ENCODE measurements around the gene GPC1.

DNA sequence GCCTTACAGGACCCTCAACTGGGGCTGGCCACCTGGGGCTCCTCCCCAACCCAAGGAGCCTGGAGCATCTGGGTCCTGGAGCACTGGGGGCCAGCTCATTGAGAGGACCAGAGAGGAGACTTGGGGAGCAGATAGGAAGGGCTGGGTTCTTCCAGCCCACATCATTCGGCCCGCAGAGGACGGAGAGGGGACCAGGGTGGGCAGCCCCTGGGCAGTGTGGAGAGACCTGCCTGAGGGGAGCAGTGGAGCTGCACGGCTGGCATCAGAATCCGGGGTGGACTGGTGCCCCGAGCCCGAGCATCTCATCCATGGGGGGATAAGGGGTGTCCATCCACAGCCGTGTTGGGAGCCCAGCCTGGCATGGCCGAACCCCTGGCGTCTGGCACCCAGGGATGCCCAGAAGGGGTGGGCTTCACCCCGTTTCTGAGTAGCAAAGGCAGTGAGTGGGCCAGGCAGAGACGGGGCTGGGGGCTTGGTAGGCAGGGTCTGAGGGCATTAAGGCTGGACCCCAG is 11.3 kb downstream of the GPC1 start:
- TF ChIP-seq, protein P1, sequence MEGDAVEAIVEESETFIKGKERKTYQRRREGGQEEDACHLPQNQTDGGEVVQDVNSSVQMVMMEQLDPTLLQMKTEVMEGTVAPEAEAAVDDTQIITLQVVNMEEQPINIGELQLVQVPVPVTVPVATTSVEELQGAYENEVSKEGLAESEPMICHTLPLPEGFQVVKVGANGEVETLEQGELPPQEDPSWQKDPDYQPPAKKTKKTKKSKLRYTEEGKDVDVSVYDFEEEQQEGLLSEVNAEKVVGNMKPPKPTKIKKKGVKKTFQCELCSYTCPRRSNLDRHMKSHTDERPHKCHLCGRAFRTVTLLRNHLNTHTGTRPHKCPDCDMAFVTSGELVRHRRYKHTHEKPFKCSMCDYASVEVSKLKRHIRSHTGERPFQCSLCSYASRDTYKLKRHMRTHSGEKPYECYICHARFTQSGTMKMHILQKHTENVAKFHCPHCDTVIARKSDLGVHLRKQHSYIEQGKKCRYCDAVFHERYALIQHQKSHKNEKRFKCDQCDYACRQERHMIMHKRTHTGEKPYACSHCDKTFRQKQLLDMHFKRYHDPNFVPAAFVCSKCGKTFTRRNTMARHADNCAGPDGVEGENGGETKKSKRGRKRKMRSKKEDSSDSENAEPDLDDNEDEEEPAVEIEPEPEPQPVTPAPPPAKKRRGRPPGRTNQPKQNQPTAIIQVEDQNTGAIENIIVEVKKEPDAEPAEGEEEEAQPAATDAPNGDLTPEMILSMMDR (IDR thresholded peaks at IDR 0.05; ENCODE audit: low read length), result no peak
- TF ChIP-seq EZH2 (IDR thresholded peaks at IDR 0.05; ENCODE audit: borderline replicate concordance, low read length), result no peak
